ENCODE data around the gene SPATA24. TPM values are rescaled to one million over a fixed set of nuclear protein-coding genes. Genes with fewer than 3 reads are reported as not detected.
A peak's percentile ranks its signal among the peaks of the same experiment; 100 is the strongest.

SPATA24 gene
- total RNA-seq, 1 donor from 2014 or later, result 3.7 TPM

GRCh38 chr5:139368613-139369012 lies 35.3 kb downstream of the SPATA24 start:
- TF ChIP-seq, protein P1, sequence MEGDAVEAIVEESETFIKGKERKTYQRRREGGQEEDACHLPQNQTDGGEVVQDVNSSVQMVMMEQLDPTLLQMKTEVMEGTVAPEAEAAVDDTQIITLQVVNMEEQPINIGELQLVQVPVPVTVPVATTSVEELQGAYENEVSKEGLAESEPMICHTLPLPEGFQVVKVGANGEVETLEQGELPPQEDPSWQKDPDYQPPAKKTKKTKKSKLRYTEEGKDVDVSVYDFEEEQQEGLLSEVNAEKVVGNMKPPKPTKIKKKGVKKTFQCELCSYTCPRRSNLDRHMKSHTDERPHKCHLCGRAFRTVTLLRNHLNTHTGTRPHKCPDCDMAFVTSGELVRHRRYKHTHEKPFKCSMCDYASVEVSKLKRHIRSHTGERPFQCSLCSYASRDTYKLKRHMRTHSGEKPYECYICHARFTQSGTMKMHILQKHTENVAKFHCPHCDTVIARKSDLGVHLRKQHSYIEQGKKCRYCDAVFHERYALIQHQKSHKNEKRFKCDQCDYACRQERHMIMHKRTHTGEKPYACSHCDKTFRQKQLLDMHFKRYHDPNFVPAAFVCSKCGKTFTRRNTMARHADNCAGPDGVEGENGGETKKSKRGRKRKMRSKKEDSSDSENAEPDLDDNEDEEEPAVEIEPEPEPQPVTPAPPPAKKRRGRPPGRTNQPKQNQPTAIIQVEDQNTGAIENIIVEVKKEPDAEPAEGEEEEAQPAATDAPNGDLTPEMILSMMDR (IDR thresholded peaks at IDR 0.05), result peak; percentile 66
- H3K36me3 Mint-ChIP-seq (ENCODE audit: low read depth), result peaks cover 23% of the 10 kb centered on the region
- H3K27me3 Mint-ChIP-seq (ENCODE audit: low read depth), result no peaks in the 10 kb centered on the region
- no peaks in the 10 kb centered on the region for H3K9me3 Mint-ChIP-seq (ENCODE audit: low read depth)
- peak overlapping the region; percentile 97 for H3K27ac Mint-ChIP-seq (ENCODE audit: unreplicated experiment)
- H3K4me3 Mint-ChIP-seq (ENCODE audit: unreplicated experiment), result no peak overlapping the region
- H3K4me1 Mint-ChIP-seq (ENCODE audit: low read depth), result peaks cover 36% of the 10 kb centered on the region
- DNase-seq (ENCODE audit: low spot score), result no peak

GRCh38 chr5:139364466-139364865 lies 39.4 kb downstream of the SPATA24 start:
- H3K4me3 Mint-ChIP-seq (ENCODE audit: unreplicated experiment), result no peak overlapping the region
- no peak for DNase-seq (ENCODE audit: low spot score)
- H3K4me1 Mint-ChIP-seq (ENCODE audit: low read depth), result peaks cover 22% of the 10 kb centered on the region
- H3K27me3 Mint-ChIP-seq (ENCODE audit: low read depth), result no peaks in the 10 kb centered on the region
- H3K9me3 Mint-ChIP-seq (ENCODE audit: low read depth), result no peaks in the 10 kb centered on the region
- H3K36me3 Mint-ChIP-seq (ENCODE audit: low read depth), result peaks cover 20% of the 10 kb centered on the region
- no peak overlapping the region for H3K27ac Mint-ChIP-seq (ENCODE audit: unreplicated experiment)
- TF ChIP-seq, protein P1 (IDR thresholded peaks at IDR 0.05), result no peak

DNA sequence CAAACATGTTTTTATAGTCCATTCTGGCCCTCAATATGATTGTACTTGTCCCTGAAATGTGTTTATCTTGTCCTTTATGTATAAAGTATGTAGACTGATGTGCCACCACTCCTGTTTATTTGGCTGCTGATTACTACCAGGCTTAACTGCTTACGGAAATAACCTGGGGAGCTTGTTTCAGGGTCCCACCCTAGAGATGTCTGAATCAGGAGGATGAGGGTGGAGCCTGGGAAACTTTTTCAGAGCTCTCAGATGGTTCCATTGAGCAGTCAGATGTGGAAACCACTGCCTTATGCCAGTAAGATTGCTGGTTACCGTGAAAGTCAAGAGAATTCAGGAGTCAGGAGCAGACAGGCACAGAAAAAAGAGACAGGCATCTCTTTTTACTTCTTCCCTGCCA lies 40.0 kb downstream of the SPATA24 start:
- TF ChIP-seq, protein P1 (IDR thresholded peaks at IDR 0.05), result no peak
- Mint-ChIP-seq H3K27ac (ENCODE audit: unreplicated experiment) (no peak overlapping the region), H3K9me3 (ENCODE audit: low read depth) (no peaks in the 10 kb centered on the region), H3K36me3 (ENCODE audit: low read depth) (peaks cover 20% of the 10 kb centered on the region), H3K4me3 (ENCODE audit: unreplicated experiment) (no peak overlapping the region), H3K4me1 (ENCODE audit: low read depth) (peaks cover 18% of the 10 kb centered on the region), H3K27me3 (ENCODE audit: low read depth) (no peaks in the 10 kb centered on the region)
- no peak for DNase-seq (ENCODE audit: low spot score)

DNA sequence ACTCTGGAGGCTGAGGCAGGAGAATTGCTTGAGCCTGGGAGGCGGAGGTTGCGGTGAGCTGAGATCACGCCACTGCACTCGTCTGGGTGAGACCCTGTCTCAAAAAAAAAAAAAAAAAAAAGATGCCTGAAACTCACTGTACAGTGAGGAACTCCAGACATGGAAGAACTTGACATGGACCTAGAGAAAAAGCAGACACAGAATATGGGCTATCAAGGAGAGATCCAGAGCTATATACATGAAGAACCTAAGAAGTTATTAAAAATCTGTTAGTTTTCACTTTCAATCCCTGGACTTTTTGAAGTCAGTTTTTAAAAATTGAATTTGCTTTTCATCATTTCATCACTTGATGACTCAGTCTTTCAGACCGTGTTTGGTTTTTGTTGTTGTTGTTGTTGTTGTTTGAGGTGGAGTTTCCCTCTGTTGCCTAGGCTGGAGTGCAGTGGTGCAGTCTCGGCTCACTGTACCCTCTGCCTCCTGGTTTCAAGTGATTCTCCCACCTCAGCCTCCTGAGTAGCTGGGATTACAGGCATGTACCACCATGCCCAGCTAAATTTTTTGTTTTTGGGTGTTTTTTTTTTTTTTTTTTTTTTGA lies 42.0 kb downstream of the SPATA24 start:
- Mint-ChIP-seq H3K27ac (ENCODE audit: unreplicated experiment) (no peak overlapping the region), H3K36me3 (ENCODE audit: low read depth) (peaks cover 17% of the 10 kb centered on the region)

GRCh38 chr5:139360384-139360783 lies 43.5 kb downstream of the SPATA24 start:
- no peak for DNase-seq (ENCODE audit: low spot score)
- Mint-ChIP-seq H3K27me3 (ENCODE audit: low read depth) (no peaks in the 10 kb centered on the region), H3K36me3 (ENCODE audit: low read depth) (peaks cover 12% of the 10 kb centered on the region), H3K9me3 (ENCODE audit: low read depth) (no peaks in the 10 kb centered on the region), H3K4me3 (ENCODE audit: unreplicated experiment) (no peak overlapping the region), H3K4me1 (ENCODE audit: low read depth) (peaks cover 14% of the 10 kb centered on the region), H3K27ac (ENCODE audit: unreplicated experiment) (no peak overlapping the region)
- TF ChIP-seq, protein P1 (IDR thresholded peaks at IDR 0.05), result no peak

More for the DNA sequence above, 42.0 kb downstream of the SPATA24 start:
- Mint-ChIP-seq H3K4me3 (ENCODE audit: unreplicated experiment) (no peak overlapping the region), H3K4me1 (ENCODE audit: low read depth) (peaks cover 18% of the 10 kb centered on the region), H3K9me3 (ENCODE audit: low read depth) (no peaks in the 10 kb centered on the region), H3K27me3 (ENCODE audit: low read depth) (no peaks in the 10 kb centered on the region)
- no peak for DNase-seq (ENCODE audit: low spot score)
- TF ChIP-seq, protein P1 (IDR thresholded peaks at IDR 0.05), result no peak

Data from chondrocyte (in vitro differentiated cells).